GM23338 (cell line): ENCODE measurements around the gene RUSF1. TPM values are rescaled to one million over a fixed set of nuclear protein-coding genes. Genes with fewer than 3 reads are reported as not detected.

Source experiments
- ATAC-seq: fragments of 200-7000 bp; cut with Tn5 transposase; 3 replicates; pipeline ENCODE4 v1.9.1; 2020
- DNase-seq: peaks from one replicate; pipeline ENCODE4 v3.0.0-alpha.2; 2015; ENCODE audit warnings: low spot score
- H2AFZ ChIP-seq: fragments of 200-600 bp; sonication (generic); 2 replicates; pipeline ENCODE4 v1.8.0; 2016; ENCODE audit warnings: antibody characterized with exemption, mild to moderate bottlenecking, moderate library complexity
- H3F3A ChIP-seq: fragments of 200-600 bp; sonication (generic); replicated peaks from 2 replicates; pipeline ENCODE4 v1.8.0; 2017; ENCODE audit warnings: antibody characterized with exemption, mixed run types, low read depth
- H3K27ac ChIP-seq: fragments of 200-600 bp; sonication (generic); 2 replicates; pipeline ENCODE4 v1.6.1; 2016; ENCODE audit warnings: low read depth
- H3K27me3 ChIP-seq: fragments of 200-600 bp; sonication (generic); 2 replicates; pipeline ENCODE4 v1.8.0; 2016; ENCODE audit warnings: mild to moderate bottlenecking, mixed run types, moderate library complexity; ENCODE audit not compliant: insufficient read depth
- H3K36me3 ChIP-seq: fragments of 200-600 bp; sonication (generic); 2 replicates; pipeline ENCODE4 v1.8.0; 2016; ENCODE audit warnings: mild to moderate bottlenecking; ENCODE audit not compliant: insufficient read depth
- H3K4me1 ChIP-seq: fragments of 200-600 bp; sonication (generic); 2 replicates; pipeline ENCODE4 v1.8.0; 2016; ENCODE audit warnings: mild to moderate bottlenecking, moderate library complexity; ENCODE audit not compliant: insufficient read depth
- H3K4me2 ChIP-seq: fragments of 200-600 bp; sonication (generic); 2 replicates; pipeline ENCODE4 v1.7.1; 2017; ENCODE audit warnings: mixed run types
- H3K4me3 ChIP-seq: fragments of 200-600 bp; sonication (generic); 2 replicates; pipeline ENCODE4 v1.6.1; 2016; ENCODE audit warnings: mixed run types
- H3K79me2 ChIP-seq: fragments of 200-600 bp; sonication (generic); replicated peaks from 2 replicates; pipeline ENCODE4 v1.8.0; 2017; ENCODE audit warnings: mild to moderate bottlenecking; ENCODE audit not compliant: insufficient read depth
- H3K9me2 ChIP-seq: fragments of 200-600 bp; sonication (generic); 2 replicates; pipeline ENCODE4 v1.8.0; 2017; ENCODE audit not compliant: insufficient read depth
- H4K20me1 ChIP-seq: fragments of 200-600 bp; sonication (generic); replicated peaks from 2 replicates; pipeline ENCODE4 v1.8.0; 2017; ENCODE audit warnings: mild to moderate bottlenecking; ENCODE audit not compliant: insufficient read depth
- H3K27ac Mint-ChIP-seq: 2 replicates; pipeline ENCODE4 v1.8.0; 2020; ENCODE audit warnings: inconsistent platforms, mild to moderate bottlenecking, moderate library complexity, mixed read lengths
- H3K27me3 Mint-ChIP-seq: 3 replicates; pipeline ENCODE4 v1.8.0; 2022; ENCODE audit warnings: low read depth, mild to moderate bottlenecking, moderate library complexity, mixed read lengths, inconsistent platforms; ENCODE audit not compliant: insufficient read depth, poor library complexity
- H3K36me3 Mint-ChIP-seq: 3 replicates; pipeline ENCODE4 v1.8.0; 2021; ENCODE audit warnings: low read depth, mild to moderate bottlenecking, inconsistent platforms, moderate library complexity, mixed read lengths
- H3K4me1 Mint-ChIP-seq: 3 replicates; pipeline ENCODE4 v1.8.0; 2020; ENCODE audit warnings: mild to moderate bottlenecking, inconsistent platforms, mixed read lengths
- H3K4me3 Mint-ChIP-seq: 3 replicates; pipeline ENCODE4 v1.8.0; 2021; ENCODE audit warnings: moderate library complexity, mild to moderate bottlenecking, inconsistent platforms, mixed read lengths
- H3K9me3 Mint-ChIP-seq: 3 replicates; pipeline ENCODE4 v1.8.0; 2020; ENCODE audit warnings: moderate library complexity, mild to moderate bottlenecking, inconsistent platforms, mixed read lengths
- CREB1 ChIP-seq: fragments of 250-450 bp; sonication (Bioruptor Pico); IDR thresholded peaks from 2 replicates; pipeline ENCODE4 v1.5.0; 2020; ENCODE audit warnings: low read depth, mild to moderate bottlenecking, moderate library complexity
- EZH2 ChIP-seq: fragments of 200-600 bp; sonication (generic); IDR thresholded peaks from one replicate; pipeline ENCODE4 v1.8.0; 2017; ENCODE audit warnings: antibody characterized with exemption, mild to moderate bottlenecking, low read depth; ENCODE audit not compliant: unreplicated experiment
- EZH2phosphoT487 ChIP-seq: fragments of 200-600 bp; sonication (generic); IDR thresholded peaks from one replicate; pipeline ENCODE4 v1.8.1; 2018; ENCODE audit warnings: antibody characterized with exemption; ENCODE audit not compliant: unreplicated experiment
- NANOG ChIP-seq: IDR thresholded peaks from 2 replicates; pipeline ENCODE4 v1.6.1; 2016; ENCODE audit warnings: antibody characterized with exemption, borderline replicate concordance
- POLR2AphosphoS5 ChIP-seq: IDR thresholded peaks from 2 replicates; pipeline ENCODE4 v1.6.1; 2016; ENCODE audit warnings: antibody characterized with exemption, low read depth
- STAT1 ChIP-seq: IDR thresholded peaks from one replicate; pipeline ENCODE4 v1.6.1; 2016; ENCODE audit warnings: antibody characterized with exemption; ENCODE audit not compliant: unreplicated experiment
- ZNF114 ChIP-seq: fragments of 250-450 bp; sonication (Bioruptor Pico); IDR thresholded peaks from 2 replicates; pipeline ENCODE4 v1.5.0; 2020; ENCODE audit warnings: mild to moderate bottlenecking, moderate library complexity
- ZNF331 ChIP-seq: fragments of 250-450 bp; sonication (Bioruptor Pico); IDR thresholded peaks from 2 replicates; pipeline ENCODE4 v1.5.0; 2020; ENCODE audit warnings: low read depth, mild to moderate bottlenecking, moderate library complexity
- polyA plus RNA-seq: library from polyadenylated mRNA; unstranded; fragments of >200 nt; fragmentation: Nextera tagmentation; extraction: Ambion mirVana; gene quantifications from 2 replicates; pipeline ENCODE4 v1.2.1, GENCODE V29; 2016
- total RNA-seq: library from RNA; depleted of rRNA; stranded (reverse); fragments of >200 nt; shearing (Covaris generic); gene quantifications from 2 replicates; pipeline ENCODE4 v1.2.3, GENCODE V29; 2014
- TF ChIP-seq, protein P1 (sequence below): IDR thresholded peaks from 2 replicates; pipeline ENCODE4 v1.6.1; 2016; ENCODE audit warnings: antibody characterized with exemption
- TF ChIP-seq, protein P2 (sequence below): fragments of 250-450 bp; sonication (Bioruptor Pico); IDR thresholded peaks from 2 replicates; pipeline ENCODE4 v1.5.0; 2020; ENCODE audit warnings: mild to moderate bottlenecking, moderate library complexity
- TF ChIP-seq, protein P3 (sequence below): IDR thresholded peaks from one replicate; pipeline ENCODE4 v1.6.1; 2018; ENCODE audit warnings: antibody characterized with exemption; ENCODE audit not compliant: unreplicated experiment

Gene RUSF1
- total and polyA plus RNA-seq, 2 experiments from 2014 or later = 8.9 to 36.1 TPM

DNA sequence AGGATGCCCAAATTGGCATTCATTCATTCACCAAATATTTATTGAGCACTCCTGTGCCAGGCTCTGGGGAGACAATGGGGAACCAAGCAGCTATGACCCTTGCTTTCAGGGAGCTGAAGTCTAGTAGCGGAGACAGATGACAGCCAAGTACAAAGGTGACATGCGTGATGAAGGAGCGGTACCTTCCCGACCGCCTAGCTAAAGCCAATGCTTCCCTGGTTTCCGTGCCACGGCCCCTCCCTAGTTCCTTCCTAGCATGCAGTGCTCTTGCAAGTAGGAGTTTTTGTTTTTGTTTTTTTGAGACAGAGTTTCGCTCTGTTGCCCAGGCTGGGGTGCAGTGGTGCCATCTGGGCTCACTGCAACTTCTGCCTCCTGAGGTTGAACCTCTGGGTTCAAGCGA lies 28.4 kb downstream of the RUSF1 start:
- no peak overlapping the region for H3K27ac ChIP-seq
- Mint-ChIP-seq H3K4me3 (no peak overlapping the region), H3K27me3 (peaks cover 52% of the 10 kb centered on the region), H3K27ac (no peak overlapping the region), H3K9me3 (no peaks in the 10 kb centered on the region; the same call in 2 of the 3 replicates), H3K36me3 (no peaks in the 10 kb centered on the region), H3K4me1 (peaks cover 16% of the 10 kb centered on the region; the same call in 2 of the 3 replicates)
- no peaks in the 10 kb centered on the region for H3K79me2 ChIP-seq
- ATAC-seq = no peak
- H4K20me1 ChIP-seq = no peaks in the 10 kb centered on the region
- no peak overlapping the region for H2AFZ ChIP-seq
- peaks cover 8% of the 10 kb centered on the region; the same call in 1 of the 2 replicates for H3F3A ChIP-seq
- no peaks in the 10 kb centered on the region for H3K9me2 ChIP-seq
- no peak overlapping the region for H3K4me2 ChIP-seq
- no peaks in the 10 kb centered on the region for H3K36me3 ChIP-seq
- peaks cover 64% of the 10 kb centered on the region for H3K27me3 ChIP-seq
- no peaks in the 10 kb centered on the region; the same call in 1 of the 2 replicates for H3K4me1 ChIP-seq
- TF ChIP-seq, protein P1, sequence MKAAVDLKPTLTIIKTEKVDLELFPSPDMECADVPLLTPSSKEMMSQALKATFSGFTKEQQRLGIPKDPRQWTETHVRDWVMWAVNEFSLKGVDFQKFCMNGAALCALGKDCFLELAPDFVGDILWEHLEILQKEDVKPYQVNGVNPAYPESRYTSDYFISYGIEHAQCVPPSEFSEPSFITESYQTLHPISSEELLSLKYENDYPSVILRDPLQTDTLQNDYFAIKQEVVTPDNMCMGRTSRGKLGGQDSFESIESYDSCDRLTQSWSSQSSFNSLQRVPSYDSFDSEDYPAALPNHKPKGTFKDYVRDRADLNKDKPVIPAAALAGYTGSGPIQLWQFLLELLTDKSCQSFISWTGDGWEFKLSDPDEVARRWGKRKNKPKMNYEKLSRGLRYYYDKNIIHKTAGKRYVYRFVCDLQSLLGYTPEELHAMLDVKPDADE = no peak
- no peak for TF ChIP-seq ZNF114 (CRISPR knock-in tag)
- no peak for TF ChIP-seq STAT1
- no peak for TF ChIP-seq POLR2AphosphoS5
- TF ChIP-seq, protein P2, sequence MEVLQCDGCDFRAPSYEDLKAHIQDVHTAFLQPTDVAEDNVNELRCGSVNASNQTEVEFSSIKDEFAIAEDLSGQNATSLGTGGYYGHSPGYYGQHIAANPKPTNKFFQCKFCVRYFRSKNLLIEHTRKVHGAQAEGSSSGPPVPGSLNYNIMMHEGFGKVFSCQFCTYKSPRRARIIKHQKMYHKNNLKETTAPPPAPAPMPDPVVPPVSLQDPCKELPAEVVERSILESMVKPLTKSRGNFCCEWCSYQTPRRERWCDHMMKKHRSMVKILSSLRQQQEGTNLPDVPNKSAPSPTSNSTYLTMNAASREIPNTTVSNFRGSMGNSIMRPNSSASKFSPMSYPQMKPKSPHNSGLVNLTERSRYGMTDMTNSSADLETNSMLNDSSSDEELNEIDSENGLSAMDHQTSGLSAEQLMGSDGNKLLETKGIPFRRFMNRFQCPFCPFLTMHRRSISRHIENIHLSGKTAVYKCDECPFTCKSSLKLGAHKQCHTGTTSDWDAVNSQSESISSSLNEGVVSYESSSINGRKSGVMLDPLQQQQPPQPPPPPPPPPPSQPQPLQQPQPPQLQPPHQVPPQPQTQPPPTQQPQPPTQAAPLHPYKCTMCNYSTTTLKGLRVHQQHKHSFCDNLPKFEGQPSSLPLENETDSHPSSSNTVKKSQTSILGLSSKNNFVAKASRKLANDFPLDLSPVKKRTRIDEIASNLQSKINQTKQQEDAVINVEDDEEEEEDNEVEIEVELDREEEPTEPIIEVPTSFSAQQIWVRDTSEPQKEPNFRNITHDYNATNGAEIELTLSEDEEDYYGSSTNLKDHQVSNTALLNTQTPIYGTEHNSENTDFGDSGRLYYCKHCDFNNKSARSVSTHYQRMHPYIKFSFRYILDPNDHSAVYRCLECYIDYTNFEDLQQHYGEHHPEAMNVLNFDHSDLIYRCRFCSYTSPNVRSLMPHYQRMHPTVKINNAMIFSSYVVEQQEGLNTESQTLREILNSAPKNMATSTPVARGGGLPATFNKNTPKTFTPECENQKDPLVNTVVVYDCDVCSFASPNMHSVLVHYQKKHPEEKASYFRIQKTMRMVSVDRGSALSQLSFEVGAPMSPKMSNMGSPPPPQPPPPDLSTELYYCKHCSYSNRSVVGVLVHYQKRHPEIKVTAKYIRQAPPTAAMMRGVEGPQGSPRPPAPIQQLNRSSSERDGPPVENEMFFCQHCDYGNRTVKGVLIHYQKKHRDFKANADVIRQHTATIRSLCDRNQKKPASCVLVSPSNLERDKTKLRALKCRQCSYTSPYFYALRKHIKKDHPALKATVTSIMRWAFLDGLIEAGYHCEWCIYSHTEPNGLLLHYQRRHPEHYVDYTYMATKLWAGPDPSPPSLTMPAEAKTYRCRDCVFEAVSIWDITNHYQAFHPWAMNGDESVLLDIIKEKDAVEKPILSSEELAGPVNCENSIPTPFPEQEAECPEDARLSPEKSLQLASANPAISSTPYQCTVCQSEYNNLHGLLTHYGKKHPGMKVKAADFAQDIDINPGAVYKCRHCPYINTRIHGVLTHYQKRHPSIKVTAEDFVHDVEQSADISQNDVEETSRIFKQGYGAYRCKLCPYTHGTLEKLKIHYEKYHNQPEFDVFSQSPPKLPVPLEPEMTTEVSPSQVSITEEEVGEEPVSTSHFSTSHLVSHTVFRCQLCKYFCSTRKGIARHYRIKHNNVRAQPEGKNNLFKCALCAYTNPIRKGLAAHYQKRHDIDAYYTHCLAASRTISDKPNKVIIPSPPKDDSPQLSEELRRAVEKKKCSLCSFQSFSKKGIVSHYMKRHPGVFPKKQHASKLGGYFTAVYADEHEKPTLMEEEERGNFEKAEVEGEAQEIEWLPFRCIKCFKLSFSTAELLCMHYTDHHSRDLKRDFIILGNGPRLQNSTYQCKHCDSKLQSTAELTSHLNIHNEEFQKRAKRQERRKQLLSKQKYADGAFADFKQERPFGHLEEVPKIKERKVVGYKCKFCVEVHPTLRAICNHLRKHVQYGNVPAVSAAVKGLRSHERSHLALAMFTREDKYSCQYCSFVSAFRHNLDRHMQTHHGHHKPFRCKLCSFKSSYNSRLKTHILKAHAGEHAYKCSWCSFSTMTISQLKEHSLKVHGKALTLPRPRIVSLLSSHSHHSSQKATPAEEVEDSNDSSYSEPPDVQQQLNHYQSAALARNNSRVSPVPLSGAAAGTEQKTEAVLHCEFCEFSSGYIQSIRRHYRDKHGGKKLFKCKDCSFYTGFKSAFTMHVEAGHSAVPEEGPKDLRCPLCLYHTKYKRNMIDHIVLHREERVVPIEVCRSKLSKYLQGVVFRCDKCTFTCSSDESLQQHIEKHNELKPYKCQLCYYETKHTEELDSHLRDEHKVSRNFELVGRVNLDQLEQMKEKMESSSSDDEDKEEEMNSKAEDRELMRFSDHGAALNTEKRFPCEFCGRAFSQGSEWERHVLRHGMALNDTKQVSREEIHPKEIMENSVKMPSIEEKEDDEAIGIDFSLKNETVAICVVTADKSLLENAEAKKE (CRISPR knock-in tag) = no peak
- TF ChIP-seq, protein P3, sequence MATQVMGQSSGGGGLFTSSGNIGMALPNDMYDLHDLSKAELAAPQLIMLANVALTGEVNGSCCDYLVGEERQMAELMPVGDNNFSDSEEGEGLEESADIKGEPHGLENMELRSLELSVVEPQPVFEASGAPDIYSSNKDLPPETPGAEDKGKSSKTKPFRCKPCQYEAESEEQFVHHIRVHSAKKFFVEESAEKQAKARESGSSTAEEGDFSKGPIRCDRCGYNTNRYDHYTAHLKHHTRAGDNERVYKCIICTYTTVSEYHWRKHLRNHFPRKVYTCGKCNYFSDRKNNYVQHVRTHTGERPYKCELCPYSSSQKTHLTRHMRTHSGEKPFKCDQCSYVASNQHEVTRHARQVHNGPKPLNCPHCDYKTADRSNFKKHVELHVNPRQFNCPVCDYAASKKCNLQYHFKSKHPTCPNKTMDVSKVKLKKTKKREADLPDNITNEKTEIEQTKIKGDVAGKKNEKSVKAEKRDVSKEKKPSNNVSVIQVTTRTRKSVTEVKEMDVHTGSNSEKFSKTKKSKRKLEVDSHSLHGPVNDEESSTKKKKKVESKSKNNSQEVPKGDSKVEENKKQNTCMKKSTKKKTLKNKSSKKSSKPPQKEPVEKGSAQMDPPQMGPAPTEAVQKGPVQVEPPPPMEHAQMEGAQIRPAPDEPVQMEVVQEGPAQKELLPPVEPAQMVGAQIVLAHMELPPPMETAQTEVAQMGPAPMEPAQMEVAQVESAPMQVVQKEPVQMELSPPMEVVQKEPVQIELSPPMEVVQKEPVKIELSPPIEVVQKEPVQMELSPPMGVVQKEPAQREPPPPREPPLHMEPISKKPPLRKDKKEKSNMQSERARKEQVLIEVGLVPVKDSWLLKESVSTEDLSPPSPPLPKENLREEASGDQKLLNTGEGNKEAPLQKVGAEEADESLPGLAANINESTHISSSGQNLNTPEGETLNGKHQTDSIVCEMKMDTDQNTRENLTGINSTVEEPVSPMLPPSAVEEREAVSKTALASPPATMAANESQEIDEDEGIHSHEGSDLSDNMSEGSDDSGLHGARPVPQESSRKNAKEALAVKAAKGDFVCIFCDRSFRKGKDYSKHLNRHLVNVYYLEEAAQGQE = no peak
- no peak for TF ChIP-seq EZH2phosphoT487
- TF ChIP-seq CREB1 (CRISPR knock-in tag) = no peak
- TF ChIP-seq ZNF331 = no peak
- TF ChIP-seq NANOG = no peak
- no peak for TF ChIP-seq EZH2
- H3K4me3 ChIP-seq = no peak overlapping the region
- DNase-seq = no peak
